HG03175 (cell line): ENCODE data around the gene SURF6.

ENCODE experiments used
- ATAC-seq: cut with Tn5 transposase; IDR thresholded peaks from one replicate; pipeline ENCODE4 v1.9.1; 2021; ENCODE audit warnings: mild to moderate bottlenecking, moderate library complexity; ENCODE audit not compliant: unreplicated experiment

The SURF6 gene

DNA sequence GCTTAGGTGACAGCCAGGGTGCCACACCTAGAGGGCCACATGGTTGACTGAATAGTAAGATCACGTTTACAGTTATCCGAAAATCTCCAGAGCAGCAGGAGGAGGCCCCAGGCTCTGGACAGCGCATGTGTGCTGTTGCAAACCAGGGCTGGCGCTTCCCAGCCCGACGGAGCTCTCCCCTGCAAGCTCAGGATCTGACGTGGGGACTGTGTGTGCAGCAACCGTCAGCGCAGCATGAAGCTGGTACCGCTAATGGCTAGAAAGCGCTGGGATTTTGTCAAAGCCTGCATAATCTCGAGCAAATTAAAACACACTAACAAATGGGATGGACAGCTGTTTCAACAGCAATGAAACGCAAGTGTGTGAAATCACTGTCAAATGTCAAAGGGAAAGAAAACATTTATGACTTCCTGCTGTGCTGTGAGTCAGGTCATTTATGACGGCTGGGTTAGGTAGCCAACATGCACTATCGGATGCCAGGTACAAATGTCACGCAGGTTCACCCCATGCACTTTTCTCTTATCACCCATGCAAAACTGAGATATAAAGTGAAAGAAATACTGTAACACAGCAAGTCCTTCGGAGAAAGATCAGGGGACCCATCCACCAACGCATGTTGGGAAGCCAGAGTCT lies 32.4 kb upstream of the SURF6 start:
- no peak for ATAC-seq

DNA sequence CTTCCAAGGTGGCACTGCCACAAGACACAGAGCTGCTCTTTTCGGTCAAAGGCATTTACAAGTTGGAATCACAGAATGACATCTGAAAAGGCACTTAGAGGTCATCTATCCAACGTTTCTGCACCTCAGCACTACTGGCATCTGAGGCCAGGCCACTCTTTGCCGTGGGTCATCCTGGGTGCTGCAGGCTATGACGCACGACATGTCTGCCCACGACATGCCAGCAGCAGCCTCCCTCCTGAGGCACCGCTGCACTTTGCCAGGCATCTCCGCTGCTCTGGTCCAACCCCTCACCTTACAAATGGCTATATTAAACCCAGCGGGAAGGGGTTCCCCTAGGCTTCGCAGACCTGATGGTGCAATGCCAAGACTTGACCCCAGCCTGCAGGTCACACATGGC lies 31.8 kb upstream of the SURF6 start:
- no peak for ATAC-seq

DNA sequence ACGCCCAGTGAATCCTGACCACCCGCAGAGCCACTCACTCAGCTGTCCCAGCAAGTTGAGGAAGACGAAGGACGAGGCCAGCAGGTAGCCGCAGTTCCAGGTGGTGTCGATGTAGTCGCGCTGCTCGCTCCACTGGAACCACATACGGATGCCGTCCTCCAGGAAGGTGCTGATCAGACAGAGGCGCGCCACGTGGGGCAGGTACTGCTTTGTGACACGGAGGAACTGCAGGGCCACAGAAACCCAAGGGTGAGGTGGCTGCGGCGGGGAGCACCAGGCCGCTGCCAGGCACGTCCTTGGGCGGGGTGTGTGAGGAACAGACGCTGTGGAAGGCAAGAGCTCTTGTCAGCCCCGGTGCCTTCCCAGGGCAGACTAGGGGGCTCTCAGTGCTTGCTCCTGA lies 31.2 kb upstream of the SURF6 start:
- no peak for ATAC-seq

DNA sequence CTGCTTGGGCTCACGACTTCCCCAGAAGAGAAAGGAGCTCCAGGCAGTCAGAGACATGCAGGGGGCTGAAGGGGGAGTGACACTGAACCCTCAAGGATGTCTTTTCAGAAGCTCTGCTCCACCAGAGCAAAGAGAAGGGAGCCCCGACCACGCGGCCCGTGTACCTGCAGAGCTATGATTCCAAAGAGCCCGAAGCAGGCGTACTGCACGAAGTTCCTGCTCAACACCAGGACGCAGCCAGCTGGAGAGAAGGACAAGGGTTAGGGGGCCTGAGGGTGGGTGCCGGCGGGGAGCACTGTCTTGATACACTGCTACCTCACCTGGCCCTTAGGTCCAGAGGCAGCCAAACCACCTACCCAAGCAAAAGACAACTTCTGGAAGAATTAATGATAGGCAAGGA lies 30.4 kb upstream of the SURF6 start:
- no peak for ATAC-seq

DNA sequence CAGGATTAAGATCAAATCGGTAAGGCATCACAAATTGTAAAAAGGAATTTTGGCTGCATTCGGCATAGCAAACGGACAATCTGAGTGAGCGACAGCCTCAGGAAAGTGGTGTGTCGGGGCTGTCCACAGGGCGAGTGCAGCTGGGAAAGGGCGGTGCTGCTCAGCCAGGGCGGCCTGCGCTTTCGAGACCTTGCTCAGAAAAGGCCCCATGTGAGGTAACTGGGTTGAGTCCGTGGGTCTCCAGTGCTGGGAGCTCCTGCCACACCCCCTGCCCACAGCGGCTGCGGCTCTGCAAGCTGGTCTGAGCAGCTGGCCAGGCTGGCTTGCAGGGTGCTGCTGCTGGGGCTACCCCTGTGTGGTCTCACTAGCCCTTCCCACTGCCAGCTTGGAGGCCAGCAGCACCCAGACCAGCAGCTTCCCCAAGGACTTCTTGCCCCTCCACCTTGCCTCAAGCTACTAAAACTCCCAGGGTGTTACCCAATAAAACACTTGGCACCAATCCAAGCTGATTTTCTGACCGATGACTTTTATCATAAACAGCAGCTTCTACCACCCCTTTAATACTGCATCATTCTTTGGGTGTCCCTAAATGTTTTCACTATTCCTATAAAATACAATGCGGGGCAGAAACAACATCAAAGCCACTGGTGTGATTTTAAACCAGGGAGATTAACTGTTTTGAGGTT lies 26.5 kb upstream of the SURF6 start:
- ATAC-seq = no peak

DNA sequence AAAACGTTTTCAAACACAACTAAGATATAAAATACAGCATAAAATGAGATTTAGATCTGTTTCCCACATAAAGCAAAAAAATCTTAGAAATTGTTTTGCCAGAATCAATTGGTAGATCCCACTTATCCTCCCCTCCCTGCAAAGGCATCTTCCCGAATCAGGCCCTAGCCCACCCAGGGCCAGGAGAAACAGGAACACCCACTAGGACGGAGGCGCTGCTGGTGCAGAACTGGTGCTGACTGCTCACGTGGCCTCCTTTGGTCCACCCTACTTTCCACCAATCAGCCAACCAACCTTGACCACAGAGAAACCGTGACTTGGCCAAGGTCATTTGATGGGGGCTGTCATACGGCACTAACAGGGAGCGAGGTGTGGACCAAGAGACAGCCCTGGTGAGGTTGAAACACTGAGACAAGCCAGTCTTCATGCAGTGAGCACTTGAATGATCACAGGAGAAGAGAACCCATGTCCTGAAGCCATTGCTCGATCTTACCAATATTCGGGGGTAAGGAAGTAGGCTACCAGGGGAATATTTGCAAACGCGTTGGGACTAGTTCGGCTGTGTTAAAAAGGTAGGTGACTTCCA lies 25.6 kb upstream of the SURF6 start:
- ATAC-seq = no peak

DNA sequence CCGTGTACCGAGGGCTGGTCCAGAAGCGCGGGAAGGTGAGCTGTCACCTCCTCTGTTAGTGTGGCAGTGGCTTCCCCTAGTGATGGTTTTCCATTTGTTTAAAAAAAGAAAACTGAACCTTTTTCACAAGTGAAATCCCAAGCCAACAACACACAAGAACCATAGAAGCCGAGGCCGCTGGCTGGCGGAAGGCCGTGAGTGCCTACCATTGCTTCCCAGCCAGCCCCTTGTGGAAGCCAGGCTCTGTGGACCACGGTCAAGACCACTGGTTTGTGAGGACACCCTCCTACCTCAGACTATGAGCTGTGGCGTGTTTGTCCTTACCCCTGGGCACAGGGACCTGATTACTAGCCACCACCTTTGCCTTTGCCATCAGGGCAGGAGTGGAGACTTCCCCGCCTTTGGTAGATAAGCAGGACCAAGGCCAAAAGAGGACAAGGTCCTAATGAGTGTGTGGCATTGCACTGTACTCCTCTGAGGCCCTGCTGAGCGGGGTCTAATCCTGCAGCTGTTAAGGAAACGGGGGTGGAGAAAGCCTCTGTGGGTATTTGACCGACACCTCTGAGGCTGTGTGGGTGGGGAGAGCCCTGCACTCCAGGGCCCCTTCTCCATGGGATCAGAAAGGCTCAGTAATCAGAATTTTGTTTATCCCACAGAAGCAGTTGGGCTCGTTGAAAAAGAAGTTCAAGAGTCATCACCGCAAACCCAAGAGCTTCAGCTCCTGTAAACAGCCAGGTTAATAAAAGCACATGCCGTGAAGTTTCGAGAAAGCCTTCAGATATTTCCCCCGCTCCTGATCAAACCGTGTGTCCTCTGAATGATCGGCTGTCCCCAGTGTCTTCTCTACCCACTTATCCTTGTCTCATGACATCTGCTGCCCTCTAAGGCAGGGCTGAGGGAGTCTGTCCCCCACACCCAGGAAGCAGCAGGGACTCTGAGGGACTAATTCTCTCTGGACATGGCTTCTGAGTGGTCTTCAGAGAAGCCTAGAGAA lies 24.7 kb upstream of the SURF6 start:
- ATAC-seq = no peak

DNA sequence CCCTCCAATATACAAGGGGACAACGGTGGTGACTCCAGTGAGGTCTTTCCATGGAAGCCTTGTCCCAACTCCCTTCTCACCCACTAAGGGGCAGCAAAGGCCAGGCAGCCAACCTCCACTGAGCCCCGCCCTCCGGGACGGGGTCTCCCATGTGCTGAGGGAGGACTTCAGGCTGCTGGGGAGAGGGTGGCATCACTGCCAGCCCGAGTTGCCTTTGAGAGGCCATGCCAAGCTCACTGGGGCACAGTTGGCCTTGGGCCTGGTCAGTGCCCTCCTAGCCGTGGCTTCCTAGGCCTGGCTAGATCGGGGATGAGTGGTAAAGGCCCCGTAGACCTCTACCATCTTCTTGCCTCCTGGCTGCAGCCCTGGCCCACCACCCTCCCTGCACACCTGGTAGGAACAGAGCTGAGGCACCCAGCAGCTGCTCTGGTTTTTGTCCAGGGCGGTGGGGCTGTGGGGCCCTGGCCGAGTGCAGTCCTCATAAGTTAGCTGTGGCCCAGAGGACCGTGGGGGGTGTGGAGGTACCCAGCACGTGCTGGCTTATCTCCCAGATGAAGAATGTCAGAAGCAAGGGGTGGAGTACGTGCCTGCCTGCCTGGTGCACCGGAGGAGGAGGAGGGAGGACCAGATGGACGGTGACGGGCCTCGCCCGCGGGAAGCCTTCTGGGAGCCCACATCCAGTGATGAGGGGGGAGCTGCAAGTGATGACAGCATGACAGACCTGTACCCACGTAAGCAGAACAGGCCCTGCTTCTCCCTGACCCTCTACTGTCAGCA lies 23.6 kb upstream of the SURF6 start:
- no peak for ATAC-seq

DNA sequence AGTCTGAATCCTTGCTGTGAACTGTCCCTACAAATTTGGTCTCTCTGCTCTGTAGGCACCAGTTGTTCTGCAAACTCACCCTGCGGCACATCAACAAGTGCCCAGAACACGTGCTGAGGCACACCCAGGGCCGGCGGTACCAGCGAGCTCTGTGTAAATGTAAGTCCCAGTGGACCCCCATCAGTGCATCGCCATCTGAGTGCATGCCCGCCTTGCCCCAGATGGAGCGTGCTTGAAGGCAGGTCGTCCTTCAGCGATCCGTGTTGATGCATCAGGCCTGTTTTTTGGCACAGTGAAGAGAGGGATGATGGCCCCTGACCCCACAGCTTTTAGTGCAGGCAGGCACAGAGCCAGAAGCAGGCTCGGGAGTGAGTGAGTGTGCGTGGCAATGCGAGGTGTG lies 21.7 kb upstream of the SURF6 start:
- ATAC-seq = no peak

DNA sequence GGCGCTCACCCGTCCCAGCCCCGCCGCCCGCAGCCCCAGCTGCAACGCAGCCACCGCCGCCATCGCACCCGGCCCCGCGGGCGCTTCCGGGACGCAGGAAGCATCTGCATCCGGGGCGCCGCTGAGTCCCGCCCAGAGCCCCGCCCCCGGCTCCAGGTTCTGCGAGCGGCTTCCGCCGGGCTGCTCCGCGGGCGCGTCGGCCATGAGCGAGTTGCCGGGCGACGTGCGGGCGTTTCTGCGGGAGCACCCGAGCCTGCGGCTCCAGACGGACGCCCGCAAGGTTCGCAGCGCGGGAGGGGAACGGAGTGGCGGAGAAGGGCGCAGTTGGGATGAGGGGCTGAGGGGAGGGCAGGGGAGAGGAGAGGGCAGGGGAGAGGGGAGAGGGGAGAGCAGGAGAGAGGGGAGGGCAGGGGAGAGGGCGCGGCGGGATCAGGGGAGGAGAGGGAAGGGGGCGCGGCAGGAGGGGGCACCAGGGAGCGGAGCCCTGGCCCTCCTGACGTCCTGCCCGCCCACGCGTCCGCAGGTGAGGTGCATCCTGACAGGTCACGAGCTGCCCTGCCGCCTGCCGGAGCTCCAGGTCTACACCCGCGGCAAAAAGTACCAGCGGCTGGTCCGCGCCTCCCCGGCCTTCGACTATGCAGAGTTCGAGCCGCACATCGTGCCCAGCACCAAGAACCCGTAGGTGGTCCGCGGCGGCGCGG lies 20.6 kb upstream of the SURF6 start, which contains the start of the genes SURF1 and SURF2:
Gene SURF1, minus strand, starts transcription at position 97 of the 701 bp plus-strand sequence. Its CDS starts 34 bp downstream, at position 63.
Gene SURF2, plus strand, starts transcription at position 160 of the 701 bp plus-strand sequence. Its CDS starts 43 bp downstream, at position 203.
- ATAC-seq = peak; percentile 77

DNA sequence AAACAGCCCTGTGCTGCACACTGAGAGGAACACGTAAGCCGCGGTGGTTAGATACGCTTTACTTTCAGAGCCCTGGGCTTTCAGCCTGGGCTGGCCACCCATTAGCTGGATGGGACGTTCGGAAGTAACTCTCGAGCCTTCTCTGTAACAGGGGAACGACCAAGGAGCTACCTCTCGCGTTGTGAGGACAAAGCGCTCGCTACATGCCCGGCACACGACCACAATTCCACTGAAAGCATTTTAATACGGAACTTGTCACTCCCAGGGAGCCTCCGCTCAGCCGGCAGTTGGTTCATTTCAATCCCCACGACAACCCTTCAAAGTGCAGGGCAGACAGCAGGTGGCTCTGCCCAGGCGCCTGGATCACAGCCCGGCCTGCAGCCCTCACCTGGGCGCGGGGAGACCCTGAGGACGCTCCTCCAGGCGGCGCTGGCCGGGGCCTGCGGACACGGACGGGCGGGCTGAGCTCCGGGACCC lies 19.9 kb upstream of the SURF6 start:
- ATAC-seq = peak; percentile 35

DNA sequence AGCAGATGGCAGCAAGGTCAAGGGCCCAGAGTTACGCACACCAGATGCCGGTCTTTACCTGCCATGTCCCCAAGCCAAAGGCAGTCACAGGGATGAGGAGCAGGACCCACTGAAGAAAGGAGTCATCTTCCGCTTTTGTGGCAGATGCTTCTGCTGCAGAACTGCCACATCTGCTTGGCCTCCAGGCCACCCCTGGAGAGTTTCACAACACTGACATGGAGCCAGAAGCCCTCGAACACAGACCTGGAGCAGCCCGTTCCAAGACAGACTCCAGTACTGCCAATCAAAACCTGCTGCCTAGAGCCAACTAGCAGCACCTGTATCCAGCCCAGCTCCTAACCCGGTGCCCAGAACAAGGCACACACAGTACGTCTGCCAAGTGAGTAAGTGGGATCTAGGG lies 18.8 kb upstream of the SURF6 start:
- no peak for ATAC-seq

DNA sequence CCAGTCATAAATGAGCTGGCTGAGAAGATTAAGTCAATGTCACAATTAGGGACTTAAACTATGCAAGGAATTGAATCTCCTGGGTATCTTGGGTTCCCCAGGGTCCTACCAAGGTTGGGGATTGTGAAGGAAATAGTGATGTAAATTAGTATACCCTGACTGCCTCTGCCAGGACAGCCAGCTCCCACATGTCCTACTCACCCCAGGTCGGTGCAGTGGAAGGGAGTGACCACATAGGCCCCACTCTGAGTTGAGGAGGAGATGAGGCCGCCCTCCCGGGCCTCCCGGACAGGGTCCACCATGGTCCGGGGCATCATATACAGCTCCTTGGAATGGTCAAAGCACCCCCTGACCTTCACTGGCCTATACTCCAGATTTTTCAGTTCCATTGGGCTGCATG lies 17.6 kb upstream of the SURF6 start:
- no peak for ATAC-seq

DNA sequence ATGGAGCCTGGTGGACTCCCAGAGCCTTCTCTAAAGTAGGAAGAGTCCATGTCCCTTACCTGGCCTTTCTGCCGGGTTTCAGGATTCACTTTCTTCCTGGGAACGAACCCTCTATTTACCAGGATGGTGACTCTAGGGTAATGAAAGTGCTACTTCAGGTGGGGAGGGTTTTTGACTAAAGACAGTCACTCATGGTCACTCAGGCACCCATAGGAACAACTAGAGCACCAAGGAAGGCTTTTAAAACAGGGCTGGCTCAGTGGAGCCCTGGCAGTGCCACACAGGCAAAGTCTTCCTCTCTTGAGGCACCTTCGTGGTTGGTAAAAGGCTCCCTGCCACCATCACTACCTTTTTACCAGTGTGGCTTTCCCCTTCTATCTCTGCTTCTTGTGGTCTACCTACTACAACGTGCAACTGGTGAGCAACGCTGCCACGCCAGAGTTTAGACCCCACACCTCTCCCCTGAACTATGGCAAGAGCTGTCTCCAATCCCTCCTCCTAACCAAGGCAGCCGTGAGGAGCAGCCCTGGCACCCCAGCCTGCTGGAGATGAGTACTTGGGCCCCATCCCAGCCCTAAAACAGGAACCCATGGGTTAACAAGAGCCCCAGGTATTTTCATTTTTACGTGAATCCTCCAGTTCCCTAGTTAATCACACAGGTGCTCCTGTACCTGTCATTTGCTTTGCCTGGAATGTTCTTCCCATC lies 16.8 kb upstream of the SURF6 start:
- no peak for ATAC-seq

DNA sequence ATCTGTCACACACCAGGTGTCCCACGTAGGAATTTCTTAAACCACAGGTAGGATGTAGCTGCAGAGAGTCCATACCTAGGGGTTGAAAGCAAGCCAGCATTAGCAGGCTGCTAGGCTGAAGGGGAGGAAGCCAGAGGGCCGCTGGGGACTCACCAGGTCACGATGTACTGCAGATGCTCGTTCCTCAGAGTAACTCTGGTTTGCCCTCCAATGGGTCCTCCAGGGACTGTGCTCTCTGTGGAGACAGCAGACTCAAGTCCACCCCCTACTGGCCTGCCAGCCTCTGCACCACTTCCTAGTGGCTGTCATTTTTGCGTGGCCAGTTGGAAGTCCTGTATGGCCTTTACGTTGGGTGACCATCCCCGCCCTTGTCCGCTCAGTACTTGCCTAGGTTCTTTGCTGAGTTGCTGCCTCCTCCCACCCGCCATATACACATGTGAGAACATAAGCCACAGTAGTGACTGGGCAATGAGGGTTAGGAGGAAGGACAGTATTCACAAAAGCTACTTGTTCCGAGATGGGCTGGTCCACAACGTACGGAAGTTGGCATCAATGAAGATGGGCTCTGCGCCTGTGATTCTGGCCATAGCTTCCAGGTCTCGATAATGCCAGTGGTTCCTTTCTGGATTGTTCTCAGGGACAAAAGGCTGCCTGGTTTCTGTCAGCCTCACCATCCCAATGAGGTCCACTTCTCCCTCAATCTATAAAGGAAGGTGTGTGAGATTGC lies 16.1 kb upstream of the SURF6 start:
- ATAC-seq = no peak

DNA sequence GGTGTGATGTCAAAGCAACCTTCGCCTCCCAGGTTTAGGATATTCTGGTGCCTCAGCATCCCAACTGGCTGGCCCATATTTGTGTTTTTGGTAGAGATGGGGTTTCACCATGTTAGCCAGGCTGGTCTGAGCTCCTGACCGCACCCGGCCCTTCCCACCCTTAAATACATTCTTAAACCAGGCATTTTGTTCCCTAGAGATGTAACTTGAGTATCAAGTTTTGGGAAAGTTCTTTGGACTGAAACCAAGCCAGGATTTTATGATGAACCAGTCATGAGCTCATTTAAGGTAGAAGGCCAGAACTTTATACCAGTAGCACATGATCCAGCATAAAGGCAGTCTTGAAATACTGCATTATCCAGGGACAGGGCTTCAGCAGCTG lies 15.5 kb upstream of the SURF6 start:
- ATAC-seq = no peak

DNA sequence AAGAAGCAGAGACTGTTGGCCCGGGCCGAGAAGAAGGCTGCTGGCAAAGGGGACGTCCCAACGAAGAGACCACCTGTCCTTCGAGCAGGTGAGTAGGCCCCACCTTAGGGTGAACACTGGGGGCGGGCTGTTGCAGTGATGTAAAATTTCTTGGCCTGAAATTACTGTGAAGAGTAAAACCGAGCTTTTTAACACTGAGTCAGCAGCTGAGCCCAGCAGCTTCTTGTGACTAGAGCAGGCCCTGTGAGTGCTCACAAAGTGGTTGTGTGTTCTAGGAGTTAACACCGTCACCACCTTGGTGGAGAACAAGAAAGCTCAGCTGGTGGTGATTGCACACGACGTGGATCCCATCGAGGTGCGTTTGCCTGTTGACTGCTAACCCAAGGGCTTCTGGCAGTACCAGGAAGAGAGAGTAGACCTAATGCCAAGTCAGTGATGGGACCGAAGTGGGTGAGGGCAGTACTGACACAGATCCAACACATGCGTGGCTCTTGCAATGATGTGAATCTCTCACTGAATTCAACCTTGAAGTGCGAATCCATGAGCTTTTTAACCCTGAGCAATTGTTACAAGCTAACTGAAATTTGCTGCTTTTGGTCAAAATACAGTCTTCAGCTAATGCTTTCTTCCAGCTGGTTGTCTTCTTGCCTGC lies 14.1 kb upstream of the SURF6 start:
- no peak for ATAC-seq
